GF-D8 (cell line): ENCODE data around the gene IGSF21.

Experiments
- DNase-seq: peaks from one replicate; lab custom pipeline; 2025; lab: John Stamatoyannopoulos, UW

IGSF21 gene

GRCh38 chr1:18119771-18120377 lies 12.3 kb downstream of the IGSF21 start:
- DNase-seq: no peak

GRCh38 chr1:18120638-18121037 lies 13.0 kb downstream of the IGSF21 start:
- DNase-seq: no peak

GRCh38 chr1:18121072-18121820 lies 13.6 kb downstream of the IGSF21 start:
- DNase-seq: no peak

- DNase-seq: no peak
Measured at GRCh38 chr1:18123467-18123992, 15.9 kb downstream of the IGSF21 start.

GRCh38 chr1:18124977-18125376 lies 17.4 kb downstream of the IGSF21 start:
- no peak for DNase-seq

- DNase-seq: no peak
Measured at GRCh38 chr1:18126616-18127015, 19.0 kb downstream of the IGSF21 start.

- DNase-seq: no peak
Measured at GRCh38 chr1:18128298-18128697, 20.7 kb downstream of the IGSF21 start.

- no peak for DNase-seq
Measured at GRCh38 chr1:18130356-18130755, 22.8 kb downstream of the IGSF21 start.

- no peak for DNase-seq
Measured at GRCh38 chr1:18132022-18132710, 24.6 kb downstream of the IGSF21 start.

GRCh38 chr1:18132711-18133541 lies 25.3 kb downstream of the IGSF21 start:
- no peak for DNase-seq

- no peak for DNase-seq
Measured at GRCh38 chr1:18134324-18135046, 26.9 kb downstream of the IGSF21 start.

GRCh38 chr1:18137759-18138345 lies 30.3 kb downstream of the IGSF21 start:
- no peak for DNase-seq

GRCh38 chr1:18139198-18139981 lies 31.8 kb downstream of the IGSF21 start:
- no peak for DNase-seq

GRCh38 chr1:18140411-18140810 lies 32.8 kb downstream of the IGSF21 start:
- DNase-seq: no peak

- DNase-seq: no peak
Measured at GRCh38 chr1:18141661-18142060, 34.1 kb downstream of the IGSF21 start.

- no peak for DNase-seq
Measured at GRCh38 chr1:18142471-18142870, 34.9 kb downstream of the IGSF21 start.

- no peak for DNase-seq
Measured at GRCh38 chr1:18142969-18143368, 35.4 kb downstream of the IGSF21 start.

GRCh38 chr1:18144062-18144461 lies 36.5 kb downstream of the IGSF21 start:
- DNase-seq: no peak

GRCh38 chr1:18144916-18145647 lies 37.5 kb downstream of the IGSF21 start:
- no peak for DNase-seq
